HL-60 (cell line): ENCODE measurements around the gene MT1B.

Experiments
- CTCF ChIP-seq: IDR thresholded peaks from one replicate; pipeline ENCODE4 v1.5.1; 2011; ENCODE audit warnings: low read length, control low read depth, inconsistent platforms; ENCODE audit not compliant: insufficient read depth
- GABPA ChIP-seq: IDR thresholded peaks from 2 replicates; pipeline ENCODE4 v1.6.1; 2012; ENCODE audit warnings: low read depth

- no peak for TF ChIP-seq CTCF
- no peak for TF ChIP-seq GABPA
Observed at GRCh38 chr16:56625943-56626654, 25.6 kb upstream of the MT1B start.
